Amniotic stem cell (primary cell): ENCODE data around the gene SPTLC3.

Experiments used
- DNase-seq: peaks from one replicate; lab custom pipeline; 2025; lab: John Stamatoyannopoulos, UW

Gene SPTLC3

GRCh38 chr20:13031751-13032150 is 23.0 kb downstream of the SPTLC3 start:
- no peak for DNase-seq

- DNase-seq: no peak
These were observed 25.3 kb downstream of the SPTLC3 start for GRCh38 chr20:13034115-13034514.

- no peak for DNase-seq
These were observed 26.2 kb downstream of the SPTLC3 start for GRCh38 chr20:13034936-13035335.

DNA sequence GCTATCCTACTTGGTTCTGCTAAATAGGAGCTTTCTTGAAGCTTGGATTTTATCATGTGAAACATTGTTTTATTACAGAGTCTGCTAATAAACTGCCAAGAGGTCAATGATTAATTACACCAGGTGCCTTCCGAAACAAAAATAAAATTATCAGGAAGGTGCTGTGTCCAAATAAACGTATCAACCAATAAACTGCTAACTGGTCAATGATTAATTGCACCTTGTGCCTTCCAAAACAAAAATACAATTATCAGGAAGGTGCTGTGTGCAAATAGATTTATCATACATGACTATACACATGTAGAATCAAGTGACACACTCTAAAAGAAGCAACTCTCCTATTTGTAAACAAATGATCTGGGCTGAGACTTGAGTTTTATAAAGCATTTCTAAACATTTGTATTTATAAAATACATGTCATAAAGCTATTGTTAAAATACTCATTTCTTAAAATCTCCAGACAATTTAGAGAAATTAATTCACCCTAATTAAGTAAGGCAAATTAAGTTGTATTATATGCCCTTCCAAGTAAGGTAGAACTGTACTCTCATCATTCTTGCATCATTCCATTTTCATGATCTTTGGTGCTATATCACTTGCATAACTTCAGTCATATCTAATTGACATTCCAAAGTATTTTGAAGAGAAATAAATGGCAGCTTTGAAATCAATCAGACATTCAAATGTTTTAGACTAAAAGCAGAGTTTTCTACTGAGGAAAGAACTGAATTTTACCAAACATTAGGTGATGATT is 26.8 kb downstream of the SPTLC3 start:
- DNase-seq: no peak

DNA sequence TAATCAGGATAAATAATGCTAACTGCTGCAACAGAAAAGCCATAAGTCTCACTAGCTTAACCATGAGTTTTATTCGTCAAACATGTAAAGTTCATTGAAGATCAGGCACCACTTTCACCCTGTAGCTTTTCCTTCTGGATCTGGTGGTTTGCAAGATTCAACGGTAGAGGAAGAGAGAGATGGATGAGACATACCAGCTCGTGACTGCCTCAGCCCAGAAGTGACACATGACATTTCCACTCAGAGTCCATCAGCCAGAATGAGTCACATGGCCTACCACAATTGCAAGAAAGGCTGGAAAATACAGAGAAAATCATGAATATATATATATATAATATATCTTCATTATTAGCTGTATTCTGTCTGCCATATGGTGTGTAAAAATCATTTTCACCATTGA is 29.0 kb downstream of the SPTLC3 start:
- DNase-seq: no peak

DNA sequence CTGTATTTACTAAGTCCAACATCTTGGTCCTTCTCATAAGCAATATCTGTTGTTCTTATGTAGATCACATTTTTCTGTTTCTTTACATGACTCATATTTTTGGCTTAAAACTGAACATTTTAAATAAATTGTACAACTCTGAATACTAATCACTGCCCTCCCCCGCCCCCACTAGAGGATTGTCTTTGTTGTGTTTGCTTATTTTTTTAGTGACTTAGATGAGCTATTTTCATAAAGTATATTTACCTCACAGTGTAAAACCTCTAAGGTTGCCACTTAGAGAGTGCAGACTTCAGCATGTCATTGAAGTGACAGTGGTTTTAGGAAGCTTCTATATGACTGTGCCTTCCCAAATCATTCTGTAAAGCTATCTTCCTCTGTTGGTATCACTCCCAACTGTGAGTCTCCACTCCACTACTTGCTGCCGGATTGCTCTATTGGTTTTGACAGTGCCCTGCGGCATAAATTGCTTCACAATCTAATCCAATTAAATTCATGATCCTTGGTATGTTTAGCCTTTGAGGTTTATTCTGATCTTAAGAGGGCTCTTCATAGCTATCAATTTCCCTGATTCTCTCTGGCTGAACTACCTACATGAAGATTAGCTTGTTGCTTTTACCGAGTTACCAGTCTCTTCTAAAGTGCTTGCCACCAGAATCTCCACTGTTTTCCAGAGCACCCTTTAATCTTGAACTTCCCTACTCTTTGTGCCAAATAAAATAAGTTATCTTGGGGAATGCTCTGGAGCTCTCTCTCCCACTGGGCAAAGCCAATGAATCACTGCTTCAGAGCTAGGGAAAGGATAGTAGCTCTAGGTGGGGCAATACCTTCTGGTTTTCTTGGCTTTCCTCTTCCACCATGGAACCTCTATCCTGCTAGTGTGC is 33.0 kb downstream of the SPTLC3 start:
- no peak for DNase-seq

- DNase-seq: no peak
These were observed 33.7 kb downstream of the SPTLC3 start for GRCh38 chr20:13042458-13042794.

DNA sequence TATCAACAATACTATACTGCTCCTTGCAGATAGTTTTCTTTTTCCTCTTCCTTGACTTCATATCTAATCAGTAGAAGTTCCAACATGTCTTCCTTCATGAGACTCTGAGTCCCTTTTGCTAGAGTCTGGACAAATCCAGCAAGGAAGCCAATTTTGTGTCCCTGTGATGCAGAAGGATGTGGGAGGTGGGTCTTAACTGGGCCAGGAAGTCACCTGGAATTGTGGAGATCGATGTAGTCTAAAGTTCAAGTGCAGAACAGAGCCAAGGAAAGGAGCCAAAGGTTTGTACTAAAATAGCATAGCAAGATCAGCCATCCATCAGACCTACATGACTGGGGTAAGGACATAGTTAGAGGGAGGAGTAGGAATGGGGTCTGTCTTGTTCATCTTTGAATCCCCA is 37.6 kb downstream of the SPTLC3 start:
- DNase-seq: no peak

- DNase-seq: no peak
These were observed 45.2 kb downstream of the SPTLC3 start for GRCh38 chr20:13054011-13054410.

GRCh38 chr20:13058666-13059389 is 50.1 kb downstream of the SPTLC3 start:
- DNase-seq: no peak

GRCh38 chr20:13059398-13060136 is 50.8 kb downstream of the SPTLC3 start:
- no peak for DNase-seq

DNA sequence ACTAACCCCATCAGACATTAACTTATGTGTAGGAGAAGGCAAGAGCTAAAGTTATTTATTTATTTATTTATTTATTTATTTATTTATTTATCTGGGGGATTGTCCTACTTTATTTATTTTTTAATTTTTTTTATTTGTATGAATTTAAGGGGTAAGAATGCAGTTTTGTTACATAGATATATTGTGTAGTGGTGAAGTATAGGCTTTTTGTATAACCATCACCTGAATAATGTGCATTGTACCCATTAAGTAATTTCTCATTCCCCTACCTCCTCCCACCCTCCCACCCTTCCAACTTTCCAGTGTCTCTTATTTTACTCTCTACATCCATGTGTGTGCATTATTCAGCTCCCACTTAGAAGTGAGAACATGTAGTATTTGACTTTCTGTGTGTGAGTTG is 51.6 kb downstream of the SPTLC3 start:
- DNase-seq: no peak

- no peak for DNase-seq
These were observed 52.6 kb downstream of the SPTLC3 start for GRCh38 chr20:13061381-13061780.

GRCh38 chr20:13062789-13063188 is 54.0 kb downstream of the SPTLC3 start:
- no peak for DNase-seq

DNA sequence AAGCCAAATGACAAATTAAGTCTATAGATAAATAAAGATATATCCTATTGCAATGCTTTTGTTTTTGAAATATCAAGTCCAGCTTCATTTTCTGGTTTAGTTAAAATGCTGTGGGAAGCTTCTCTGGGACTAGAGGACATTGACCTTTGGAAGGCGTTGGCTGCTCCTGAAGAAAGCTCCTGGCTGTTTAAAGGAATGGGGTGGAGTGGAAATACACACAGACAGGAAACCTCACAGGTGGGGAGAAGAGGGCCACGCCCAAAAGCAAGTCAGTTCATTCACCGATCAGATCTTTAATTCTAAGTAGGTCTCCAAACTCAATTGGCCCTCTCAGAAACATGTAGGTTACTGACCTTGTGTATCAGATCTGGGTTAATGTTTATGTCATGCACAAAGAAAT is 59.6 kb downstream of the SPTLC3 start:
- DNase-seq: no peak

DNA sequence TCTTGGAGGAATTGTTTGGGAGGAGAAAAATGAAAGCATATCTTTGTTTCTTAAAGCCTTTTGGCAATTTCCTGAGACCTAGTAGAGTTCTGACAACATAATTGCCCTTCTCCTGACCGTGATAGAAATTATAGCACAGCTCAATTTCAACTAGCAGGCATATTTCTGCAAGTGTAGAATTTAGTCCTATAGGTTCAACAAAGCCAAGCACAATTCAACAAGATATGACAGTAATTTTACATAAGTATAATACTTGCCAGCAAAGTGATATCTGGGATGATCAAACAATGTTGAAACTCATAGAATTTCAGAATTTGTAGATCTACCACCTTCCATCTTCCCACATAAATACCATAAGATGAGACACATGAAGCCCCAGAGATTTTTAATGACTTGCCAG is 73.1 kb downstream of the SPTLC3 start:
- DNase-seq: no peak

DNA sequence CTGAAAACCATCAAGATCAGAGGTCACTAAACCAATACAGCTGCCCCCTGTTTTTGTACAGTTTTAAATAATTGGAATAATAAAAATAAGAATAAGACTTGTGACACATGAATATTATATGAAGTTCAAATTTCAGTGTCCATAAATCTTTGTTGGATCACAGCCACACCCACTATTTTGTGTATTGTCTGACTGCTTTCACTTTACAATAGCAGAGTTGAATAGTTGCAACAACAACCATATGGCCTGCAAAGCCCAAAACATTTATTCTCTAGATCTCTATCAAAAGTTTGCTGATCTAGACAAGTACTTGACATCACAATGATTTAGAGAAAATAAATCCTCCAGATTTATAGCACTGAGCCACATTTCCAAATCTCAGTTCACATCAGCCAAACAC is 73.6 kb downstream of the SPTLC3 start:
- no peak for DNase-seq

GRCh38 chr20:13085275-13085674 is 76.5 kb downstream of the SPTLC3 start:
- DNase-seq: no peak

DNA sequence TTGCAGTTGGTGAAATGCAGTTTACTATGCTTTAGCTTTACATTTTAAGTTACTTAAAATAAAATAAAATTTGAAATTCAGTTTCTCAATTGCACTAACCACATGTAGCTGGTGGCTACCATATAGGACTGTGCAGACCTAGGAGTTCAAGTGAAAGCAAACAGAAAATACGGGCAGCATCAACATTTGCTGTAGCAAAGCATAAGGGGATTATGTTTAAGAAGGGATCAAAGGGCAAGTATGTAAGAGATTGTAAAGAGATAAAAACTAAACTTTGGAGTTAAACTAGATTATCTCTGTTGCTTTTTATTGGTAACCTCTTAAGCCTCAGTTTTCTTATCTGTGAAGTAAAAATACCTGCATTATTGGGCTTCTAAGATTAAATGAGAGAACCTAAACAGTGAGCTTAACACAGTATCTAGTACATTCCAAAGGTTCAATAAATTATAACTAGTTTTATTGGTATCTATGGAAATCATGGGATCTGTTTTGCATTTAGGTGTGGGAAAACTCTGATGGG is 81.2 kb downstream of the SPTLC3 start:
- DNase-seq: no peak

DNA sequence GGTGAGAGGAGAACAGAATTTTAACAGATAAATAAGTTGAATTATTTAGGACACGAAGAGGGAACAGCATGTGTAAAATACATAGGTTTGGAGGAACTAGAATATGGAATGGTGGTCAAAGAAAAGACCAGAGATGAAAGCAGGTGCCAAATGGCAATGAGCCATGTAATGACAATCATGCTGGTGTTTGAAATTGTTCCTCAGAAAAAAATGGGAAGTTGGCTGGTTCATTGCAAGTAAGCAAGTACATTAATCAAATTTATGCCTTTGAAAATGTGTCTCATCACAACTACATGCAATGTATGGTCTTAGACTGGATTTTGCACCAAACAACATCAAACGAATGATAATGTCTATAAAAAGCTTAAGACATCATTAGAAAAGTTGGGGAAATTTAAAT is 83.3 kb downstream of the SPTLC3 start:
- DNase-seq: no peak

- no peak for DNase-seq
These were observed 86.2 kb downstream of the SPTLC3 start for GRCh38 chr20:13094976-13095375.
